ENCODE results near the gene CA10.

CA10 gene

DNA sequence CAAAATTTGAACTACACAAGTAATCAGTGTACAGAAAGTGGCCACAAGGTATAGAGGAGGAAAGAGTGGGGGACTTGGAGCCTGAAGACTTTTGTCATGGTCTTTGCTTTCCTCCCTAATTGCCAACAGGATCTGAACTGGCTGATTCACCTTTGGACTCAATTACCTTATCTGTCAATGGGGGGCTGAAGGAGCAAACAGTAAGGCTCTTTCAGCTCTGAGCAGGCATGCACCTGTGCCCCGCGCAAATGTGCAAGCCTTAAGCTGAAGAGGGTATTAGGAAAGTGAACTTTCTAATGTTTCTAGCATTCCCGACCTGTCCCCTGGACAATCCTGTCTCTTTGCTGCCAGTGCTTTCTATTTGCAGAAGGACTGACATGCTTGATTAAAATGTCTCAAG, 302.7 kb downstream of the CA10 start:
- no peak for DNase-seq

- DNase-seq: no peak
These were observed 304.7 kb downstream of the CA10 start for GRCh38 chr17:51853857-51854256.

DNA sequence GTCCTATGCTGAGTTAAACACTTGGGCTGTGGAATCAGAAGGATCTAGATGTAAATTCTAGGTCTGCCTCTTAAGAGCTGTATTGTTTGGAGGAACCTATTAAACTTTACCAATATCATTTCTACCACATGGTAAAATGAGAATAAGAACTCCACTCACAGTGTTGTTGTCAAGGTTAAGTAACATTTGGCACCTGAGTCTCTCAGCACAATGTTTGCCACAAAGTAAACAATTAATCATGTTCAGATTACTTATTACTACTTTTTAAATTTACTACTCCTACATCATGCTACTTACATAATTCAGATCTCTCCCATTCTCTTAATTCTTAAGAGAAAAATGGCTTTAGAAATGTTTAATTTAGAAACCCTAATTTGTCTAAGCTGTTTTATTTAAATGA, 305.9 kb downstream of the CA10 start:
- DNase-seq: no peak

DNA sequence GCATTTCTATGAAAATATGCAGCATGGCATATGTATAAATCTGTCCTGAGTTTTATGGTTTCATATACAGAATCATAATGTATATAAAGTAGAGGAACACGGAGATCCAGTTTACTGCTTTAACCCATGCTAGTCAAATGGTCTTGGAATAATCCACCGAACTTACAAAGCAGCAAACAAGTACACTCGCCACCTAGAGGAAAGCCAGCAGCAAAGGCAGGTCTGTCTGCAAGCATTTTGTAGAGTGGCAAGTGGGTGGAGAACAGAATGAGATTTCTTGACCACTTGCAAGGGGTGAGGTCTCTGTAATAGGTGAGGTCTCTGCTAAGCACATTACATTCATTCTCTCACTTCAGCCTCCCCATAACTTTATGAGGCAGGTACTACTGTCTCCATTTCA, 308.3 kb downstream of the CA10 start:
- no peak for DNase-seq

GRCh38 chr17:51848451-51848850, 310.1 kb downstream of the CA10 start:
- no peak for DNase-seq

GRCh38 chr17:51846566-51846965, 311.9 kb downstream of the CA10 start:
- DNase-seq: no peak

- no peak for DNase-seq
These were observed 312.7 kb downstream of the CA10 start for GRCh38 chr17:51845776-51846175.

DNA sequence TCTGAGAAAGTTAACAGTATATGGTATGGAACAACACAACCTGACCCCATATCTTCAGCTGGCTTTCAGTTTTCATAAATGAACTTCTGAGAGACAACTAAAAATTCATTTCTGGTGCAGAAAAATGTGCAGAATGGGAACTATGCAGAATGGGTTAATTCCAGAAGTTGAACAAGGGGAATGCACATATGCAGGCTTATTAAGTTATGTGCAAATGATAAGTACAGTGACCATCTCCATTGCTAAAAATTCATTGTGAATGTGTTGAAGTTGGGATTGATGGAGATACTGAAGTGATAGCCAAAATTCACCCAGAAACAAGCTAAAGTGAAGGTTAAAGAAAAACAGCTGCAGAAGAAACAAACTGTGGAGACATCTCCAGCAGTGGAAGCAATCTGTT, 315.8 kb downstream of the CA10 start:
- DNase-seq: no peak

DNA sequence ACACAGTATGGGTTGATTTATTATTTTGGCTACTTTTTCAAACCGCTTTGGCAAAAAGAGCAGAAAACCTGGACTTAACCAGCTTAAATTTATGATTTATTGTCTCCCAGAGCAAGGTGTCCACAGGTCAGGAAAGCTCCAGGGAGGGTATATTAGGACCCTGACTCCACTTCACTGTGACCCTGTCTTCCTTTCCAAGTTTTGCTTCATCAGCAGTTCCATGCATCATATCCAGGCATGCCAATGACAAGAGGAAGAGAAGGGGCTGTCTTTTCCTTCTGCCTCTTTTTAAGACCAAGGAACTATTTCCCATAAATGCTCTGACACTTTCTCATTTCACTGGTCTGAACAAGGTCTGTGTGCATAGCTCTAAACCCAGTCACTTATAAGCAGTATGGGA, 316.8 kb downstream of the CA10 start:
- DNase-seq: no peak

- no peak for DNase-seq
These were observed 317.8 kb downstream of the CA10 start for GRCh38 chr17:51840688-51841087.

GRCh38 chr17:51833620-51834019, 324.9 kb downstream of the CA10 start:
- DNase-seq: no peak

DNA sequence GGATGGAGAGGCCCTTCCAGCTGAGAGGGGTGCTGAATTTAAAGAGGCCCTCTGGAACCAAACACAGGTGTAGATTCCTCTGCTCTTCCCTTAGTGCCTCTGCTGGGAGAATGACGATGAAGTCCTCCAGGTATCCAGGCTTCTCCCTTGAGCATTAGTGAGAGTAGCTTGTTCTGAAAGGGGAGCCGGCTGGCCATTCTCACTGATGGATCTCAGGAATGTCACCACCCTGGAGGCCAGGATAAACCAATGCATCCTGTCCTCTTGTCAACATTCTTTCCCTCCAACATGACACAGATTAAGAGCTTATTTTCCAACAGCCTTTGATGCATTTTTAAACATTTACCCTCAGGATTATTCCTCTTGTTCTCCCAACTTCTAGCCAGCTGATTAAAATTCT, 325.5 kb downstream of the CA10 start:
- no peak for DNase-seq

DNA sequence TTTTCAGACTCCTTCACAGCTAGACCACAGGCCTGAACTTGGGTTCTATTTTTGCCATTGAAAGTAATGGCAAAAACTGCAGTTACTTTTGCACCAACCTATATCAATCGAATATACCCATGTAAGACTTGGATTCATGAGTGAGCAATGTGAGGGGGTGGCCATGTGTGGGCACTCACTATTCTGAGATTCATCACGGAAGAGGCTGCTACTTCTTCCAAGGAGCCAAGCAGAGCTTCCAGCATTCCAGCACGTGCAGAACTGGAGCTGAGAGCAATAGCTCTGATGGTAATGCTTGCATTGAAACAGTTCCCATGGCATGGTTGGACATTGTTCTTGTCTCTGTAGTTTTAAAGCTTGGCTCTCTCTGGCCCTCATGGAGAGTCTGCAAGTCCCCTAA, 327.6 kb downstream of the CA10 start:
- DNase-seq: no peak

- no peak for DNase-seq
These were observed 328.1 kb downstream of the CA10 start for GRCh38 chr17:51830451-51830850.

DNA sequence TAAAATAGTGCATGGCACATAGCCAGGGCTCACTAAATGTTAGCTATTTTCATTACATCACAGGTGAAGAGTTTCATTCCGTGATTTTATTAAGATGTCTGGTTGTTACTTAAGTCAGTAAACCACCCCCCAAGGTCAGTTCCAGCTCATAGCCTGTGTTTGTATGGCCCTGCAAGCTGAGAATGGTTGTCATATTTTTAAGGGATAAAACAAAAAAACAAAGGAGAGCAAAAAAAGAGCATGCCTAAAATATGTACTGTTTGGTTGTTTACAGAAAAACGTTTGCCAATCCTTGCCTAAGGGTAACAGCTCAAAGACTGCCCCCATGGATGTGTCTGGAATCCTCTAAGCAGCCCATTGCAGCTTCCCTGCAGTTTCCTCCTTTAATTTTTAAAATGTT, 329.6 kb downstream of the CA10 start:
- no peak for DNase-seq

DNA sequence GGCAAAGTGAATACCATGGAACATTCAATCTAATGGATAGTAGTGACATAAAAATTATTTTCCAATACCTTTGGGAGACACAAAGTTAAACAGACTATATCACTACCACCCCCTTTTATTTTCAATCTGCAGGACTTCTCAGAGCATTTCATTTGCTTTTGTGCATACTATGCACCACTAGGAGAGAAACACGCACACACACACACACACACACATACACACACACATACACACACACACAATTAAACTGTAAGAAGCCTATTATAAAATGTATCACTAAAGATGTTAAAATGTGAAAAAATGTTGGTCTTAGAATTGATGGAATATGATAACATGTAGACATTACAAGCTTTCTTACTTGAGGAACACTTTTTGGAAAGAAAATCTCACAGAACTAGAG, 331.4 kb downstream of the CA10 start:
- DNase-seq: no peak

- no peak for DNase-seq
These were observed 337.7 kb downstream of the CA10 start for GRCh38 chr17:51820766-51821165.

GRCh38 chr17:51820252-51820651, 338.3 kb downstream of the CA10 start:
- no peak for DNase-seq

GRCh38 chr17:51819341-51820219, 338.9 kb downstream of the CA10 start:
- DNase-seq: no peak

- no peak for DNase-seq
These were observed 339.7 kb downstream of the CA10 start for GRCh38 chr17:51818777-51819176.

DNA sequence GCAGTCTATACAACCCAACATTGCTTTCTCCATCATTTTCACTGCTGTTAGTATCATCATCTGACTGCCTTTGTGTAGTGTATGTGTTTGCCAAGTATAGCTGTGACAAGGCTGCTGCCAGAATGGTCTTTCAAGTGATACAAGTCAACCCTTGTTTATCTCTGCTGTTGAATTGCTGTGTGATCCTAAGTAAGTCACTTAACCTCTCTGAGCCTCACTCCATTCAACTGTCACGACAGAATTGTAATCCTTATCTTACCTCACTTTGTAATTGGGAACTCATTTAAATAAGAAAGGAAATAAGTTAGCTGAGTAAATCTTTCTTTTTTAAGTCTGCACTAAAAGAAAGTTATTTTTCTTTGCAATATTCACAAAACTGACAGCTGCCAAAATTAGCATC, 340.6 kb downstream of the CA10 start:
- no peak for DNase-seq

DNA sequence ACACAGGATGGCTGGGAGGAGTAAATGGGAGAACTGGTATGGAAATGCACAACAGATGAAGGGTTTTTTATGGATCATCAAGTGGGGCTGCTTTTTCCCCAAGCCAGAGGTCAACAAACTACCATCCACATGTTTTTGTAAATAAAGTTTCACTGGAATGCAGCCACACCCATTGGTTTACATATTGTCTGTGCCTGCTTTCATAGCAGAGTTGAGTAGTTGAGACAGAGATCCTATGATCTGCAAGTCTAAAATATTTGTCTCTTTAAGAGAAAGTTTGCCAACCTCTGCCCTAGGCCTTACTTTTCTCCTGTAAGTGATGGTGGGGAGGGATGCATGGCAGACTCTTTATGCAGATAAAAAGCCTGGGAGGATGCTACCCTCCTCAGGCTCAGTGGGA, 341.4 kb downstream of the CA10 start:
- no peak for DNase-seq

DNA sequence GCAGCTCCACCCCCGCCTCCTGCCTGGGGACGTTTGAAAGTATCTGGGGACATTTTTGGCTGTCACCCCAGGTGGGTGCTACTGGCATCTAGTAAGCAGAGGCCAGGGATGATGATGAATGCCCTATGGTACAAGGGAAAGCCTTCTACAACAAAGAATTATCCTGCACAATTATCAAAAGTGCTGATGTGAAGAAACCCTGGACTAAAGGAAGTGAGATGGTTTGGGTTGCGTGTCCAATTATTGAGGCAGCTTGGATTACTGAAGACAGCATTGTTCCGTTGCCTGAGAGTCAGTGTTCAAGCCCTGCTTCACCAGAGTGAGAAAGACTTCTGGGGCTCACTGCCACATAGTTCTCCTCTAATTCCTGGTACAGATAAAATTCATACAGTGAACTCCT, 343.4 kb downstream of the CA10 start:
- DNase-seq: no peak

DNA sequence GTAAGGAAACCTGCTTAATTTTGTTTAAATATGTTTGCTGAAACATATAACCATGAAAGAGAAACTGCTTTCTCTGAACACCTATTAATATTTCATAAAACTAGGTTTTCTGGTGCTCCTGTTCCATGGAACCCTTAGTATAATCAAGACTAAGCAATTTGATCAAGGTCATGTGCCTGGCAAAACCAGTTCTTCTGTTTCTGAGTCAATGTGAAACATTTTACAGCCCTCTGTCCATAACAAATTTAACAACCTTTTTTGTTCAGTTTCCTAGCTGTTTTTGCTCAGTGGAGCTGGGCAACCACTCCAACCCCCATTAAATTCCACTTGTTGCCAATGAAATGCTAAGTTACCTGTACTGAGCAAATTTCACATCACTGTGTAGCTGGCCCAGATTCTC, 344.0 kb downstream of the CA10 start:
- no peak for DNase-seq

DNA sequence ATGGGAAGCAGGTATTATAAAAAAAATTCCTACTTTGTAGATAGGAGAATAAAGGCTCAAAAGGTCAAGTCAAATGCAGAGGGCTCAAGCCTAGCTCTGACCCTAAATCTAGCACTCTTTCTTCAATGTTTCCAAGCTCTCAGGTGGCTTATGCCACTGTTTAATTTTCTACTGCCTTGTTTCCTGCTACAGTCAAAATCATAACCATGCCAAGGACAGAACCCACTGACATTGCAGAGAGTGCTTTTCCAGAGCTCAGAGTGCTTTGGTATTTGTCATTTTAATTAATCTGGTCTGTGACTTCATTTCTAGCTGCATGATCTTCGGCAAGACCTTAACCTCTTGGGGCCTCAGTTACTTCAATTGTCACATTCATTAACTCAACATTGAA, 344.7 kb downstream of the CA10 start:
- no peak for DNase-seq

Data from activated T-cell treated with anti-CD3 and anti-CD28 coated beads, Interleukin-2, amount 50 U/mL, for 1 hour (primary cell).